ENCODE data around the gene PLA2G2C.
"Not testable (repeated sequence)": the region's sequence is repeated elsewhere in the genome, so short reads cannot be mapped to it uniquely, and the experiment has no call there.

The PLA2G2C gene

DNA sequence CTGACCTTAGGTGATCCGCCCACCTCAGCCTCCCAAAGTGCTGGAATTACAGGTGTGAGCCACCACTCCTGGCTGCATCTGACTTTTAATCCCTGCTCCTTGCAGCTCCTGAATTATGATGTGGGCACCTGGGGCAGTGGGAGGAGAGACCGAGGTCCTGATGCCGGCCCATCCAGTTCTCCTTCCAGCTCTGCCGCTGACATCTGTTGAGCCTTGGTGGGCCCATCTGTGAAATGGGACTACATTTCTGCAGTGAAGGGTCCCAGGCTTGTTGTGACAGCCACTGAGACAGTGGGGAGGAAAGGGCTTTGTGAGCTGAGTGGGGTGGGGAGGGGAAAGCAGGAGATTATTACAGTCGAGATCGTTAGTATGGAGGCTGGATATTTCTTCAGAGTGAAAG, 35.3 kb downstream of the PLA2G2C start:
- no peak for DNase-seq

DNA sequence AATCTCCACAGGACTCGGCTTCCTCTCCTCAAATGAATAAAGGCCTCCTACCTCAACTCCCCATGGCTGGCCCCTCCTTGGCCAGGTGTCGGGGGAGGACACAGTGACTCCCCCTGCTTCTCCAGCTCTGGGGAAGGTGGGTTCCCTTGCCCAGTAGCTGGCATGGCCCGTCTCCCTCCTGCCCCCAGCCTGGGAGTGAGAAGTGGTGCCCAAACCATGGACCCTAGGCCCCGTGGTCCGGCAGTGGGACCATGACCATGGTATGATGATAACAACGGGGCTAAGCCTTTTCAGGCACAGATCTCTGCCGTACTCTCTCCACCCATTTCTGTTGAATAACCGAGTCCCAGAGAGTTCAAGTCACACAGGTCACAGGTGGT, 36.0 kb downstream of the PLA2G2C start:
- no peak for DNase-seq

DNA sequence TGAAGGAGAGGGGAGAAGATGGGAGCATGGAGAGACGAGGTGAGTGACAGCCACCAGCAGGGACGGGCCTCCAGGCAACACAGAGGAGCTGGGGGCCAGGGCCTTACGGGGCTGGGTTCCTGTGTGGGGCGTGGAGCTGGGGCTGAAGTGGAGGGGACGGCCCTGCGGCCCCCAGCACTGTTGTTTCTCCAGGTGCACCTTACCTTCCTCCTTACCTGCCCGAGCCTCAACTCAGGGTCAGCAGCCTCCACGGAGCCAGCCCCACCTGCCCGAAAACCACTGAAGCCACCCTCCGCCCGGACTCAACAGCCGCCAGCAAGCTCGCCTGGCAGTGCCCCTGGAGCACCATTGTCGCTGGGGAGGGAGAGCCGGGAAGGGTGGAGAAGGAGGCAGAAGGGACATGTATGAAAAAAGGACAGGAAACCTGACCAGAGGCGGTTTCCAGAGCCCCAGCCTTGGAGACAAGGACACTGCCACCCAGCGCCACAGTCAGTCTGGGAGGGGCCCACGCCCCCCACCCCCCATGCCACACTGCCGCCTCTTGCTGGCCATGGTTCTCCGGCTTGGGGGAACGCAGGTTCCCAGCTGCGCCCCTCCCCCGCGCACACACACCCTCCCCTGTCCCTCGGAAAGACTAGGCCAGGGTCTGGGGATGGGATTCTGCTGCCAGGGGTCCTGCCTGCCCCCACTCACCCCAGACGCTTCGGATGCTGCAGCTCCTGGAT, 36.6 kb downstream of the PLA2G2C start:
- DNase-seq: no peak

DNA sequence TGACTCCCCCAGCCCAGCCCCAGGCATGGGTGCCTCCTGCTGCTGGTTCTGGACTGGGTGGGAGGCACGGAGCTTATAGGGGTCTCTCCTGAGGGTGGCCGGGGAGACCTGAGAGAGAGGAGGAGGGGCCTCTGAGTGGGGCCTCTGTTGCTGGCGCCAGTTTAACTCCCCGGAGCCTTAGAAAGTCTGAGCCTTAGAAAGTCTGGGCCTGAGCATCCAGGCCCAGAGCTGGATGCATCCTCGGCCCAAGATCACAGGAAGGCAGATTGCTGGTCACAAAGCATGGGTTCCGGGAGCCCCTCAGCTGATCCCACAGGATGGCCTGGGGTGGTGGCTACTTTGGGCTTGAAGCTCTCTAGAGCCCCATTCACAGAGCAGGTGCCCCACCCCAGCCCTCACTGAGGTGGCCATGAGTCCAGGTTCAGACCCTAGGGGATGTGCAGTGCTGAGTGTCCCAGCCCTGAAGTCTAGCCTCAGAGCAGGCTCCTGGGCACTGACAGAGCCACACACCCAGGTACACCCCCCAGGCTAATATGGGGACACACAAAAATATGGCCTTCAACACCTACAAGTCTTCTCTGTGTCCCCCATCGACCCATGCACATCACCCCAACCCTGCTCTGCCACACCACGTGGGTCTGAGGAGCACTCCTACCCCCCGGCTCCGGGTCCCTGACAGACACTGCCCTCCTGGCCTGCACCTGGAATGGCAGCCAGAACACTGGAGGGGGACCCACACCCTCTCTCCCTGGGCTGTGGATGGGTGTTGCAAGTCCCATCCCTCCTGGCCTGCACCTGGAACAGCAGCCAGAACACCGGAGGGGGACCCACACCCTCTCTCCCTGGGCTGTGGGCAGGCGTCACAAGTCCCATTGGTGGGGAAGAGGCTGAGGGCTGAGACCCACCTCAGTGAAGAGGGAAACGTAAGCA, 37.5 kb downstream of the PLA2G2C start:
- DNase-seq: no peak

DNA sequence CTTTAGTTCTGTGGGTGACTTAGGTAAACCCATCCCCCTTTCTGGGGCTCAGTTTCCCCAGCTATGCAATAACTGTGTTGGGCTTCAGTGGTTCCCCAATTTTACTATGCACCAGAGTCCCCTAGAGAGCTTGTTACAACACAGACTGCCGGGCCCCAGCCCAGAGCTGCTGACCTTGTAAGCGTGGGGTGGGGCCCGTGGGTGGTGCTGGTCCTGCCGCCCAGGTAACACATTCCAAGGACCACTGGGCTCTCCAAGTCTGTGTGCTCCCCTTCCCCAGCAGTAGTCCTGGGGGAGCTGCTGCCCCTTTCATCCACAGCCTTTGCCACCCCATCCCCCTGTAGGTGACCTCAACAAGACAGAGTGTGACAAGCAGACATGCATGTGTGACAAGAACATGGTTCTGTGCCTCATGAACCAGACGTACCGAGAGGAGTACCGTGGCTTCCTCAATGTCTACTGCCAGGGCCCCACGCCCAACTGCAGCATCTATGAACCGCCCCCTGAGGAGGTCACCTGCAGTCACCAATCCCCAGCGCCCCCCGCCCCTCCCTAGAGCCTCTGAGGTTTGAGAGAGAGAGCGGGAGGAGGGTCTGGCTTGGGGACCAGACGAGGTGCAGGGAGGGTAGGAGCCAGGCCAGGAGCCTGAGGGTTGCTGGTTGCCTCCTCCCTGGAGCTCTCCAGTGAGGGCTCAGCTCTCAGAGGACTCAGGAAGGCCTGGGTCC, 38.3 kb downstream of the PLA2G2C start:
- DNase-seq: no peak

DNA sequence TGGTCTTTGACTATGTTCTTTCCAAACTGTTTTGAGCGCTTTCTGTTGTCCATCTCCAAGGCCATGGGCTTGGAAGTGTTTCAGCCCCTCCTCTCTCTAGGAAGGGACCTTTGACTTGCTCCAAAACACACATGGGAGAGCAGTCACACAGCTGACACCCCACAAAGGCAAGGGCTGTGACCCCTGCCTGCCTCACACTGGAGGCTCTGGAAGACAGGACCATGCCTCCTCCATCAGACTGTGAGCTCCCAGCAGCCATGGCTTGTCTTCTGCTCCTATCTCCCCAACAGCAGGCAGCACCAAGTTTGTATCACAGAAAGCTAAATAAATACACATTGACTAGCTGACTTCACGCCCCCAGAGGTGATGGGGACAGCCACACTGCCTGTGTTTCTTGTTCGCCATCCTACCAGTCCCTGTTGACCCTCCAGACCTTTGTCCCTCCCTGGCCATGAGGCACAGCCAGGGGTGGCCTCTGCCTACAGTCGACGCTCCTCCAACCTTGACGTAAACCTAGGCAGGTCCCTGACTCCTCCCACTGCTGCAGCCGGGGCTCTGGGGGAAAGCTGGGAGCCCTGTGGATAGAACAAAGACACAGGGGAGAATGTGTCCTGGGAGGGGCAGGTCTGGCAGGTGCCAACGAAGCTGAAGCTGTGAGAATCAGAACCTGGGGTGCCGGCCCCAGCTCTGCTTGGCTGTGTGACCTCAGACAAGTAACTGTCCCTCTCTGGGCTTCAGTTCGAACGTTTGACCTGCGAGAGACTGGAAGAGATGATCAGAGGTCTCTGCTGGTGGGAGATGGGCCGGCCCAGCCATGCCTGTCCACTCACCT, 42.4 kb downstream of the PLA2G2C start:
- DNase-seq: no peak

DNA sequence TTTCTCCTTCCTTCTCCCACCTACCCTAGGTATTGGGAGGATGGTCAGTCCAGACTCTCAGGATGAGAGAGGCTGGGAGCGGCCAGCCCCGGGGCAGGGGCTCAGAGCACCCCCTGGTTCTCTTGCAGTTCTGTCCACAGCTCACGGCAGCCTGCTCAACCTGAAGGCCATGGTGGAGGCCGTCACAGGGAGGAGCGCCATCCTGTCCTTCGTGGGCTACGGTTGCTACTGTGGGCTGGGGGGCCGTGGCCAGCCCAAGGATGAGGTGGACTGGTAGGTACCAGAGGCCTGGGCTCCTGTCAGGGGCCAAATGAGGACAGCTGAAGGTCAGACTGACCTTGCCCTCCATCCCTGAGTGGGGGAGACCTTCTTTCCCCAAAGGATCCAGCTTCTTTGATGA, 43.0 kb downstream of the PLA2G2C start:
- DNase-seq: no peak

DNA sequence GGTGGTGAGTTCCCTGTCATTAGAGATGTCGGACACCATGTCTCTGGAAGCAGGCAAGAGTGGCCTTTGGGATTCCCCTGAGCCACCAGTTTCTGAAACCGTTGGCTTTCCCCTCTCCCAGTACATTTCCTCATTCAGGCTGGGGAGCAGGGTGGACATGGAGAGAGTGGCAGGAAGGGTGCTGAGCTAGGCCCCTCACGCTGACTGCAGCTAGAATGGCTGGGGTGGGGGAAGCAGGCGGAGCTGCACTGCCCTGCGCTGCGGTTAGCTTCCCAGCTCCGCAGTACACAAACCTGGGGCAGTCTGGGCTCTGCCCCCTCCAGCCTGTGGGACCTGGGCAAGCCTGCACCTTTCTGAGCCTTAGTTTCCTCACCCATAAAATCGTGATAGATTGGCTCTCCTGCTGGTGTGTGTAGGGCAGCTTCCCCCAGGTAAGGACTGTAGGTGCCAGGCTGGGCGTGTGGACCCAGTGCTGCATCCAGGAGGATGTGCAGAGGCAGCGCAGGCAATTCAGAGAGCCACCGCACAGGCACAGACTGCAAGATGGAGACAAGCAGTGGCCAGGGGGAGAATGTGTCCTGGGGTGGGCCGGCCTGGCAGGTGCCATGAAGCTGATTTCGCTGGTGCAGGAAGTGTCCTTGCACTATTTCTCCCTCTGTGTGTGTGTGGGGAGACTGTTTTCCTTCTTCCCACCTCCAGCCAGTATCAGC, 44.2 kb downstream of the PLA2G2C start:
- DNase-seq: no peak

DNA sequence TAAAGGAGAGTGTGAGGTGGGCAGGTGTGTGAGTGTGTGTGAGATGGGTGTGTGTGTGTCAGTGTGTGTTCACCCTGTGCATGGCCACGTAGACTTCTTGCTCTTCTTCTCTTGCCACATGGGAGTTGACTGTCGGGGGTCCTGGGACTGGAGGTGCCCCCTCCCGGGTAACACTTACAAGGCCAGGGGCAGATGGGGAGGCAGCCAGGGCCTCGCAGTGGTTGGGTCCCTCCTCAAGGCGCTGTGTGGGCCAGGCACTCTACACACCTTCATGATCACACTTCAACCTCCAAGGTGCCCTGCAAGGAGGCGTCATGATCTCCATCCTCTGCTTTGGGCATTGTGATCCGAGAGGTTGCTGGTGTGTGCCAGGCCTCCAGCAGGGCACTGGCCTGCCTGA, 44.9 kb downstream of the PLA2G2C start:
- DNase-seq: no peak

DNA sequence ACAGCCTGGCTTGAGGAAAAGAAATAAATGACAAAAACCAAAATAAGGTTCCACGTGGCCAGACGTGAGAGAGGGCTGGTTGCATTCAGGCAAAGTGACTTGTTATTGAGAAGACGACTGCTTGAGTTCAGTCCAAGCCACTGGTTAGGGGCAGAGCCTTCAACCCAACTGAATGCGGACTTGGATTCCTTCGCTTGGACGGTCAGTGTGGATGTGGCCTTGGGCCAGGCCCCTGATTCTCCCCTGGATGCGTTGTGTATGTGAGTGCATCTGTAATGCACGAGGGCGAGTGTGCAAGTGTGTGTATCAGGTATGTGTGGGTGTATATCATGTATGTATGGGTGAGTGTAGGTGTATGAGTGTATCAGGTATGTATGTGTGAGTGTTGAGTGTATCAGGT, 45.3 kb downstream of the PLA2G2C start:
- DNase-seq: no peak

DNA sequence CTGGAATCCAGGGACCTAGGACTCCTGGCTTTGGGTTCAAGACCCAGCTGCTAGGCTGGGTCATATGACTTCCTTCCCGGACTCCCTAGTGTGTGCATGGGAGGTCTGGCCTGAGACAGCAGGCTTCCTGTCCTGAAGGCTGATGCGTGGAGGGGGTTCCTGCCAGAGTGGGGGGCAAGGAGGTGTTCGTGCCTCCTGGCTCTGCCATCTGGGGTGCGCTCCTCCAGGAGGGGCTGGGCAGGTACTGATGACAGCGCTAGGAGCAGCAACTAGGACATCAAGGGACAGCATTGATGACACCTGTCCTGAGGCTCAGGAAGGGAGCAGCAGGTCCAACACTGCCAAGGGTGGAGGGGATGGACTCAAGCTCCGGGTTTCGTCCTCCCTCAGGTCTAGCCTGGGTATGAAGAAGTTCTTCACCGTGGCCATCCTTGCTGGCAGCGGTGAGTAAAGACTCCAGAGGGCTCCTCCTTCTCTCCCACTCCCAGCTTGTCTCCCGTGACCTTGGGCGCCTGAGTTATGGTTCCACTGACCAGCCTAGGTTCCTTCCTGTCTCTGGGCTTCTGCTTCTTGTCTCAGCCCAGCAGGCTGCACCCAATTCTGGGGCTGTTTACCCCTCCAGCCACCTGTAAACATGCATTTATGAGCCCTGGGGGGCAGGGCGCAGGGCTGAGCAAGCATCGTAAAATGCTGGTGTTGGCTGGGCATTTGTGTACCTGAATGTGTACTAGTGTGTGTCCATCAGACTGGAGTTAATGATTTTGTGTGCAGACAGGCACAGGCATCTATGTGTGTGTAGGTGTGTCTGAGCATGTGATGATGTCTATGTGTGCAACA, 46.3 kb downstream of the PLA2G2C start:
- no peak for DNase-seq

DNA sequence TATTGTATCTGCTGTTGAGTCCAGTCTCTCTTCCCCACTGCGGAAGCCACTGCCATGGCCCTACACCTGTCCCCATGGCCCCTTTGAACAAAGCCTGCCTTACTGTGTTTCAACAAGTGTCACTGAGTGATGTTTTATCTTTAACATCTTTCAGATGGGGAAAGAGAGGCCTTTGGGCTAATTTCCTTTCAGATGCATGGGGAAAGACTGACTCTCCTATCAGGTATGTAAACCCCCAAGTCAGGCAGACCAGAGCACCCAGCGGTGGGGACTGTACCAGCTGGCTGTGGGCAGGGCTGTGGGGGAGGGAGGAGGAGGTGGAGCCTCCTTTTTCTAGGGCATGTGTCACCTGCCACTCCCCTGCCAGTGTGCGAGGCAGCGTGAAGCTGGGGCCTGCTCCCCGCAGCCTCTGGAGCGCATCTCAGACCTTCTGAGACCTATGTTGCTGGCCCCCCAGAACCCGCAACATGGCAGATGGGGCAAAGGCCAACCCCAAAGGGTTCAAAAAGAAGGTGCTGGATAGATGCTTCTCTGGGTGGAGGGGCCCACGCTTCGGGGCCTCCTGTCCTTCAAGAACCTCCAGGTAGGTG, 47.3 kb downstream of the PLA2G2C start, which contains the start of gene PLA2G2F:
TSS of gene PLA2G2F (plus strand) at position 363 of the 590 bp plus-strand sequence. CDS start at position 468, 105 bp downstream.
- DNase-seq: no peak

DNA sequence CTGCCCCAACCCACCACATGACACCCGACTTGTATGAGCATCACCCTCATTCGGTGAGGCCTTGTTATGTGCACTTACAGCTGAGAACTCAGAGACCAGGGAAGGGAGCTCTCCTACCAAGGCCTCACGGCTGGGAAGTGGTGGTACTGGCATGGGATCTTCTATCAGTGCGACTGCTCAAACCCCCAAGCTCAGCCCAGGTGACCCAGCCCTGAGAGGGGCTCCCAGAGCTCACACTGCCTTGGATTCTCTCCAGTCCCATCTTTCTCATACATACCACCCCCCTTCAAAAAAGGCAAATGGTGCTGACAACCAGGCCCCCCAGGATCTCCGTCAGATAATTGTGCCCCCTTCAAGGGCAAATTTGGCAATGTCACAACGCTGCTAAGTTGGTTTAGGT, 48.0 kb downstream of the PLA2G2C start:
- DNase-seq: no peak

DNA sequence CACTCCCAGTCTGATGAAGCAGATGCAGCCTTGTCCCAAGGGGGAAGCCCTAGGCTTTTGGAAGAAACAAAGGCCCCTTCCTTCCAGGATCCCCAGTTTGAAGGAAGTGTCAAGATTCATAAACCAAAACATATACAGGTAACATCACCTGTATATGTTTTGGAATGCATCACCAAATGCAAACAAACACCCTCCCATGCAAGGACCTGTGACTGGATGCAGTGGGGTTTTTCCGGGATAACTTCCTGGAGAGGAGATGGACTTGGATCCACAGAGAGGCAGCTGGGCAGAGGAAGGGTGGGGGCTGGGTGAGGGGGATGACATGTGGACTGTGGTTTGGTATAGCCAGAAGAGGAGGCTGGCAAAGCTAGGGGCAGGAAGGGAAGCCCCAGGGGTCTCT, 48.7 kb downstream of the PLA2G2C start:
- DNase-seq: no peak

DNA sequence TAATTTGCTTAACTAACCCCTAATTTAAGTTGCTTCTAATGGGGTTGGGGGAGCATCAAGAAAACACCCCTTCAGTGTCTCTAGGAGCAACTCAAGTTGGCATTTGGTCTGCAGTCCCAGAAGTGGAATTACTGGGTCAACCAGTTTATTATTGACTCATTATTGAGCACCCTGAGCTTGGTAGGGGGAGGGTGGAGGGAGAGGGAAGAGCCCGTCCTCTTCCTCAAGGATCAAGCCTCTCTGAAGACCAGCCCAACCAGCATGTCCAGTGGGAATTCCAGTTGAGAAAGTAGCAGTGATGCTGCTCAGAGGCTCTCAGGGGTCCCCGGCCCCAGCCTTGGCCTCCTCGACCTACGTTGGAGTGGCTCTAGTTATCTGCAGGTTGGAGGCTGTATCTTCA, 49.3 kb downstream of the PLA2G2C start:
- DNase-seq: no peak

DNA sequence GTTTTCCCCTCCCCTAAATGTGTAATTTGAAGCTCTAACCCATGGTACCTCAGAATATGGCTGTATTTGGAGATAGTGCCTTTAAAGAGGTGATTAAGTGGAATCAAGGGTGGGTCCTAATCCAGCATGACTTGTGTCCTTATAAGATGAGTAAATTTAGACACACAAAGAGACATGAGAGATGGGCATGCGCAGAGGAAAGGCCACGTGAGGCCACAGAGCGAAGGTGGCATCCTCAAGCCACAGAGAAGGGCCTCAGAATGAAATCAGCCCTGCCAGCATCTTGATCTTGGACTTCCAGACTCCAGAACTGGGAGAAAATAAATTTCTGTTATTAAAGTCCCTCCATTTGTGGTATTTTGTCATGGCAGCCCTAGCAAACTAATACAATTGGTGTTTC, 50.1 kb downstream of the PLA2G2C start:
- no peak for DNase-seq

DNA sequence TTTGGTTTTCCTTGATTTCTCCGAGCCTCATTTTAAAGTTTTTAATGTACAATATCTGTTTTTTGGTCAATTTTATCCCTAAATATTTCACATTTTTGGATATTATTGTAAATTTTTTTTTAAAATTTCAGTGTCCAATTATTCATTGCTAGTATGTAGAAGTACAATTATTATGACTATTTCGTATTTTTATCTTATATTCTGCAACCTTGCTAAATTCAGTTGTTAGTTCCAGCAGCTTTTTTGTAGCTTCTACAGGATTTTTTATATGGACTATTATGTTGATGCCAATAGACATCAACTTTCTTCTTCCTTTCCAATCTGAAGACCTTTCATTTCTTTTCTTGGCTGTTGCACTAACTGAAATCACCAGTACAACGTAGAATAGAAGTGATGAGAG, 51.3 kb downstream of the PLA2G2C start:
- DNase-seq: no peak

DNA sequence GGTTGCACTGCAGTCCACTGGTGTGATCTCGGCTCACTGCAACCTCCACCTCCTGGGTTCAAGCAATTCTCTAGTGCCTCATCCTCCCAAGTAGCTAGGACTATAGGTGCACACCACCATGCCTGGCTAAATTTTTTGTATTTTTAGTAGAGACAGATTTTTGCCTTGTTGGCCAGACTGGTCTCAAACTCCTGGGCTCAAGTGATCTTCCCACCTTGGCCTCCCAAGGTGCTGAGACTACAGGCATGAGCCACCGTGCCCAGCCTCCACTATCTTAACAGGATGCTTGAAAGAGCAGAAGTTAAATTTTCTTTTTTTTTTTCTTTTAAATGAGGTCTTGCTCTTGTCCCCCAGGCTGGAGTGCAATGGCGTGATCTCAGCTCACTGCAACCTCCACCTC, 55.8 kb downstream of the PLA2G2C start:
- DNase-seq: not testable (repeated sequence)

DNA sequence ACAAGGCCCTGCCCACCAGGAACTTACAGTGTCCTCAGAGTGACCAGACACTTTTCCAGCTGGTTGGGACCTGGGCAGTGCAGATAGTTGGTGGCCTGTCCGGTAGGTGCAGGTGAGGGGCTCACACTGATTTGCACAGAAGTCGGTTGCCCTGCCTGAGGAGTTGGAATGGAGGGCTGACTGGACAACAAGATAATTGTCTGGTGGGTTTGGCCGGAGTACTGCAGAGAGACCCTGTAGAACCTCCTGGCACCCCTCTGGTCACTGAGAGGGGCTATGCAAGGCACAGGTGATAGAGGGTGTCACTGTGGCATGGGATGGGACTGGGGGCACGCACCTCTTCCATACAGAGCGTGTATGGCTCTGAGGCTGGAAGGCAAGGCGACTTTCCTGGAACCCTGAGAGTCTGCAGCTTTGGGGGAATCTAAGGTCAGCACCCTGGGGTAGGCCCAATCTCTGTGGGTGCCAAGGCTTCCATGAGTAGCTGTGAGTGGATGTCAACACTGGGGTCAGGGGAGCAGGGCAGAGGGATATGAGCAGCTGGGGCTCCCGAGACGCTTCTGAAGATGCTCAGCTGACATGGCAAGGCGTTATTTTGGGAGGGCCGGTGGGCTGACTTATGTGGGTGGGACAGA, 59.4 kb downstream of the PLA2G2C start:
- no peak for DNase-seq
